Measurements from ENCODE around the gene MFAP1. TPM values are rescaled to one million over a fixed set of nuclear protein-coding genes. Genes with fewer than 3 reads are reported as not detected.

The MFAP1 gene
- total RNA-seq, 1 experiment from 2014 or later: 16.4 TPM

DNA sequence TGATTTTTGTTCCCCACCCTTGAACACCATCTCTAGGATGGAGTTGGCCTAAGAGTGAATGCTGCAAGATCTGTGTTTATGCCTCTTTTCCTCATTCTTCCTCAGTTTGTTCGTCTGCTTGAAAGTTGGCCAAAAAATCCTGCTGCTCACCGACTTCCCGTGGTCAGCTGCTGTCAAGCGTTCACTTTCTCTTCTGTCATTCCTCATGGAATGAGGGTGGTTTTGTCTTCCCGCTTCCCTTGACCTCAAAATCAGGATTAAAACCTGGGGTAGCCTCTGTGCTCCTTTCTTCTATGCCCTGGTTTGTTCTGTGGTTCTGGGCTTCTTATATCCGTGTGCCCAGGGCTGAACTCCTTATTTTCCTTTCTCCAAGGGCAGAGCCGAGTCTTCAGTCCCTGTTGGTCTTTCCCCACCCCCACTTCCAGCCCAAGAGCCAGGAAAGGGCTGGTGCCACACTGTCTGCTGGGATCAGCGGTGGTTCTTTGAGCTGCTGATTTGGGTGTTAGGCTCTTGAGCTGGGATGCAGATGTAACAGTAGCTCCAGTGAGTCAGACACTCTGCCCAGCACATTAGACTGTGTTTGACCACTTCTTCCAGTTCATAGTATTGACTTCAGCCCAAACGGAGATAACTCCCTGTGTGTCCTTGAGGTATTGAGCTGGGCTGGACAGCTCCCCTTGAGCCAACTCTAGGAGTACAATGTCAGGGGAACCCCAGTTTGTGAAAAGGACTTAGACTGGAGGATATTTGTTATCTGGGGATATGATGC, 30.0 kb downstream of the MFAP1 start:
- no peaks in the 10 kb centered on the region for H3K27me3 ChIP-seq
- peaks cover 56% of the 10 kb centered on the region for H3K36me3 ChIP-seq
- peak overlapping the region; percentile 70; the same call in 1 of the 2 replicates for H3K4me3 ChIP-seq
- H3K9me3 ChIP-seq: no peaks in the 10 kb centered on the region
- DNase-seq: peak; percentile 34

DNA sequence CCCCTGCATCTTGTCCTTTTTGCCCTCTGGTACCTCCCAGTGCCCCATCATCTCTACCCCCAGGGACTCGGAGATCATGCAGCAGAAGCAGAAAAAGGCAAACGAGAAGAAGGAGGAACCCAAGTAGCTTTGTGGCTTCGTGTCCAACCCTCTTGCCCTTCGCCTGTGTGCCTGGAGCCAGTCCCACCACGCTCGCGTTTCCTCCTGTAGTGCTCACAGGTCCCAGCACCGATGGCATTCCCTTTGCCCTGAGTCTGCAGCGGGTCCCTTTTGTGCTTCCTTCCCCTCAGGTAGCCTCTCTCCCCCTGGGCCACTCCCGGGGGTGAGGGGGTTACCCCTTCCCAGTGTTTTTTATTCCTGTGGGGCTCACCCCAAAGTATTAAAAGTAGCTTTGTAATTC, 30.8 kb downstream of the MFAP1 start:
- H3K4me3 ChIP-seq: peak overlapping the region; percentile 70
- H3K36me3 ChIP-seq: peaks cover 50% of the 10 kb centered on the region
- no peak for DNase-seq
- H3K9me3 ChIP-seq: no peaks in the 10 kb centered on the region
- no peaks in the 10 kb centered on the region for H3K27me3 ChIP-seq

DNA sequence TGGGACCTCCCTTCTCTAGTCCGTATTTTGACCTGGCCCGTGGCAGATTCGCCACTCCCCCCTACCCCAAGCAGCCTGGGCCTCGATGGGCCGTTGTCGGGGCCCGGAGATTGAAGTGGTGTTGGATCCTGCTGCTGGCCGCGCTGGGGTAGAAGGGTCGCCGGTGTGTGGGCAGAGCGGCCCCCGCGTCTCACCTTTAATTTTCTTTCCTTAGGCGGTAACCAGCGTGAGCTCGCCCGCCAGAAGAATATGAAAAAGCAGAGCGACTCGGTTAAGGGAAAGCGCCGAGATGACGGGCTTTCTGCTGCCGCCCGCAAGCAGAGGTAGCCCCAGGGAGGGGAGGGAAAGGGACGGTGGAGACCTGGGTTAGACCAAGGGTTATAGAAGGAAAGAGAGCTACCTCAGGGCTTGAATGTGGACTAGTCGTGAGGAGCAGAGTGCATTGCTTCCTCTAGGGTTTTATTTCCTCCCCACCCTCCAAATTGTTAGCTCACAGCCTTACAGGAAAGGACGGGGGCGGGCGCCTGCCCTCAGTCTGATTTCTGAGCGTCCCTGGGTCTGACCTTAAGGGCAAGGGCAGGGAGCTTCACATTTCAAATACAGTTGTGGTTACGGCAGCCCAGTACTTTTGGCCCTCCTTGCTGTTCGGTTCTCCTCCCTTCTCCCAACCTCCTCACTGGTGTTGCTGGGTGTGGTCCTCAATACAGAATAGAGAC, 31.6 kb downstream of the MFAP1 start:
- Histone ChIP-seq H3K36me3 (peaks cover 45% of the 10 kb centered on the region), H3K9me3 (no peaks in the 10 kb centered on the region), H3K27me3 (no peaks in the 10 kb centered on the region), H3K4me3 (peak overlapping the region; percentile 70)
- peak; percentile 38 for DNase-seq

DNA sequence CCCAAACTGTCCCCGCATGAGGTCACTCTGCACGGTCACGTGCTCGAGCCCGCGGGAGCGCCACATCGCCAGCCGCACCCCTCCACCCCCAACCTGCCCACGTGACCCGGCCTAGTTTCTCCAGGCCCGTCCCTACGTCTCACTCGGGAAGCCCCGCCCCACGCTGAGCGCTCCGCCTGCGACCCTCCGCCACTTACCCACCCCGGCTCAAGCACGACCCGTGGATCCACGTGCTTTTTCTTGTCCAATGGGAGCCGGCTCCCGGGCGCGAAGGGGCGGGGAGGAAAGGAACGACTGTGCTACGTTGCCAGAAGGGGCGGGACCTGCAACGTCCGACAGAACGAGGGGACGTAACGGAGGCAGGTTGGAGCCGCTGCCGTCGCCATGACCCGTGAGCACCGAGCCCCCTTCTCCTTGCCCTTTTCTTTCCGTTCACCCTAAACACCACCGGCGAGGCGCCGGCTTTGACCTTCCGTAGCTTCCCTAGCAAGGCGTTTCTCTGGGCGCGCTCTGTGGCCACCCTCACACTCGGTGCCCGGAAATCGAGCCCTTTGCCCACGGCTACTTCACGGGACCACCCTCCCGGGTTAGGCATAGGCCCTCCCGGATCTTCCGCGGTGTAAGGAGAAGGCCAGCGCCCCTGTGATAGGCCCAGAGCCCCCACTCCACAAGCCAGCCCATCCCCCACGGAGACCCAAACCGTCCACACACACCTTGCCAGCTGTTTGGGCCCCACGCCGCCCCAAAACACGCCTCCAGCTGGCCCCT, 32.3 kb downstream of the MFAP1 start, which contains the start of gene SERF2:
Gene SERF2 (plus strand): TSS at position 328 of the 768 bp plus-strand sequence. CDS start 57 bp downstream, at position 385.
- peak; percentile 100 for DNase-seq
- Histone ChIP-seq H3K36me3 (peaks cover 45% of the 10 kb centered on the region), H3K9me3 (no peaks in the 10 kb centered on the region), H3K27me3 (no peaks in the 10 kb centered on the region), H3K4me3 (peak within 1 kb of the TSS; percentile 70)

DNA sequence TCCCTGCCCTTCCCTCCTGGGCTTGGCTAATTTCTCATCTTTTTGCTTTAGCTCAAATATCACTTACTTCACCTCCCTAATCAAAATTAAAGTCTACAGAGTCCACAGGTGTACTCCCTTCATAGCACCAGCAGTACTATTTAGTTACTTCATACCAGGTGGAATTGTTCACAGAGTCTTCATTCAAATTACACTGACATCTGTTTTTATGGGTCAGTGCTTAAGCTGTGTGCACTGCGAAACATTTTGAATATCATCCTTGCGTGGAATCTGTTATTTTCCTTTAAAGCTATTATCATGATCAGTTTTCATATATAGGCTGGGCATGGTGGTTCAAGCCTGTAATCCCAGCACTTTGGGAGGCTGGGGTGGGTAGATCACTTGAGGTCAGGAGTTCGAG, 35.1 kb downstream of the MFAP1 start:
- peaks cover 18% of the 10 kb centered on the region for H3K36me3 ChIP-seq
- H3K4me3 ChIP-seq: no peak overlapping the region
- DNase-seq: no peak
- H3K9me3 ChIP-seq: no peaks in the 10 kb centered on the region; the same call in 1 of the 2 replicates
- H3K27me3 ChIP-seq: no peaks in the 10 kb centered on the region

DNA sequence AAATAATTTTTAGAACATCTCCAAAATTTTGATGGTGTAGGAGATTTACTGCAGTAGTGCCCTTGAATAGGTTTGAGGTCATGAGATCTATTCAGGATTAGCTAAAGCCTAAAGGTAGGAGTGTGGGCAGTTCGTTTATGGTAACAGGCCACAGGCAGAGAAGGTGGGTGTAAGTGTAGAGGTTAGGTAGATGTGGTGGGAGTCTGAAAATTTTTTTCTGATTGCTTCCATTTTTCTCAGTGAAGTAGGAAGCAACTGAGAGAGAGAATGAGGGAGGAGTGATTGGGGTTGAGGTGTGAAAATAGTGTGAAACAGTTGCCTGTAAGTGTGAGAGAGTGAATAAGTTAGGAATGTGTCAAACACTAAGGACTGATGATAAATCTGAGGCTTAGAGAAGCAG, 45.5 kb downstream of the MFAP1 start:
- peaks cover 10% of the 10 kb centered on the region for H3K36me3 ChIP-seq
- DNase-seq: no peak
- no peak overlapping the region for H3K4me3 ChIP-seq
- no peaks in the 10 kb centered on the region for H3K27me3 ChIP-seq
- H3K9me3 ChIP-seq: peaks cover 1% of the 10 kb centered on the region; the same call in 1 of the 2 replicates

DNA sequence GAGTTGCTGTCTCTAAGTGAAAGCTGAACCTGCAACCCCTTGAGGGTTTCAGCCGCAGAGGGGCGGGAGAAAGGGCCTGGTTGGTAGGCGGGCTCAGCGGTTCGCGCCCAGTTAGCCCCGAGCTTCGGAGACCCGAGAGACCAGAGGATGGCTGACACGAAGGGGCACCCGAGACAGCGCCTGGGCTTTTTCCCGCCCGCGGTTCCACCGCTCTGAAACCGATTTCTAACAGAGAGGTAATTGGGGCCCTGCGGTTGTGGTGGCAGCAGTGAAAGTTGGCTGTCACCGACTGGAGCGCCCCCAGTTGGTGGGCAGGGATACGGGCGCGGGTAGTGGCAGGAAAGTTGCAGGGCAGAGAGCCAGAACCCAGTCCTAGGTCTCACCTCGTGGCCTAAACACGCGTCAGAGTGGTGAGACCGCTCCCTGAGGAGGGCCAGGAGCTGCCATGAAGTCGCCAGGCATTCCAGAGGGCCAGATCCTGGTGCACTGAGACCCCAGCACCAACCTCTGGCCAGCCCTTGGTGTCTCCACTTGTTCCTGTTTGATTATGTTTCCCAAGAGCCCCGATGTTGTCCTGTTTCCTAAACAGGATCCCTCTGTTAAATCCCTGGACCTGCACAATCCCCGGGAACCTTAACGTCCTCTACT, 47.1 kb downstream of the MFAP1 start:
- DNase-seq: peak; percentile 85
- peak overlapping the region; percentile 64 for H3K4me3 ChIP-seq

DNA sequence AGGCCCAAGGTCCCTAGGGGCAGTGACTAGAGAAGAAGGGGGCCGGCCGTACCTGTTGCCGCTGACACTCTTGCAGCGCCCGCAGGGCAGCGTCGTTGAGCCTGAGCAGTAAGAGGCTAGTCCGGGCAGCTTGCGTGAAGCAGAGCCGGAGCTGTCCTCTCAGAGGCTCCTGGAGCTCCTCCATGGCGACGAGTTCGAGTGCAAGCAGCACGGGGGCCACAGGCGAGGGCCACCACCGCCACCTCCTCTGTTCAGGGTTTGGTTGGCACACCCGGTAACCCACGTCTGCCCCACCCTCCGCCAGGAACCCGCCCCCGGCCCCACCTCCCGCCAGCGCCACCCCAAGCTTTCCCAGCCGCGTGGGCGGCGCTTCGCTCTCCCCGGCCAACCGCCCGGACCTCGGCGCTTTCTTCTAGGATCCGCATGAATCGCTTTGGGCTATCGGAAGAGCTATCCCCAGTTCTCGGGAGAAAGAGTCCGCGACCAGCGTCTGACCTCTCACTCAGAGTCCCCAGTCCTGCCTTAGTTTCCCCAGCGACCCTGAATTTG, 47.7 kb downstream of the MFAP1 start, which contains the start of gene ELL3:
Gene ELL3 (minus strand): TSS at position 249 of the 549 bp plus-strand sequence. CDS start 65 bp downstream, at position 184.
- Histone ChIP-seq H3K36me3 (peaks cover 30% of the 10 kb centered on the region), H3K9me3 (no peaks in the 10 kb centered on the region), H3K27me3 (no peaks in the 10 kb centered on the region), H3K4me3 (peak within 1 kb of the TSS; percentile 64)
- peak; percentile 85 for DNase-seq

More for the DNA sequence above, 47.1 kb downstream of the MFAP1 start:
- Histone ChIP-seq H3K27me3 (no peaks in the 10 kb centered on the region), H3K36me3 (peaks cover 24% of the 10 kb centered on the region), H3K9me3 (no peaks in the 10 kb centered on the region)

DNA sequence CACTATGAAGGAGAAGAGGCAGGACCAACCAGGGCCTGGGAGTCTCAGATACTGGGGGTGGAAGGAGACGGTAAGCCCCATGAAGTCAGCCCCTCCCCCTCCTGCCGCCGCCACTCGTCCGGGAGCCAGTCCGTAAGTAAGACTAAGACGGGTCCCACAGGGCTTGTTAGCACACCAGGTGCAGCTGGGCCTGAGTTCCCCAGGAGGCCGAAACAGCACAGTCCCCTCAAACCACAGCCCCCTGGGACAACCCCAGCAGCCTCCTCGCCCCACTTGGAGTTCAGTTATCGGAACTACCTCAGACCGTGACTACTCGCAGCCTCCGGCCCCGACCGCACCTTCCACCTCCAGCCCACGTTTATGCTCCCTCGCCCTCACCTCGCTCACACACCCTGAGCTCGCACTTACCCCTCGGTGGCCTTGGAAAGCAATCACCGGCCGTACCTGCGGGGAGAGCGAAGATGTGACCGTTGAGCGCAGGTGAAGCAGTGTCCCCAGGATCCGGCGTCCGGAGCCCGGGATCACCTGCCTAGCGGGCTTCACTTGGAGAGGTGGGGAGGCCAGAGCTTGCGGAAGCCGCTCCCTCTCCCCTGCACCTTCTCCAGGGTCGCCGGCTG, 48.3 kb downstream of the MFAP1 start:
- peaks cover 36% of the 10 kb centered on the region for H3K36me3 ChIP-seq
- no peak for DNase-seq
- H3K27me3 ChIP-seq: no peaks in the 10 kb centered on the region
- no peaks in the 10 kb centered on the region for H3K9me3 ChIP-seq
- no peak overlapping the region; the same call in 1 of the 2 replicates for H3K4me3 ChIP-seq

DNA sequence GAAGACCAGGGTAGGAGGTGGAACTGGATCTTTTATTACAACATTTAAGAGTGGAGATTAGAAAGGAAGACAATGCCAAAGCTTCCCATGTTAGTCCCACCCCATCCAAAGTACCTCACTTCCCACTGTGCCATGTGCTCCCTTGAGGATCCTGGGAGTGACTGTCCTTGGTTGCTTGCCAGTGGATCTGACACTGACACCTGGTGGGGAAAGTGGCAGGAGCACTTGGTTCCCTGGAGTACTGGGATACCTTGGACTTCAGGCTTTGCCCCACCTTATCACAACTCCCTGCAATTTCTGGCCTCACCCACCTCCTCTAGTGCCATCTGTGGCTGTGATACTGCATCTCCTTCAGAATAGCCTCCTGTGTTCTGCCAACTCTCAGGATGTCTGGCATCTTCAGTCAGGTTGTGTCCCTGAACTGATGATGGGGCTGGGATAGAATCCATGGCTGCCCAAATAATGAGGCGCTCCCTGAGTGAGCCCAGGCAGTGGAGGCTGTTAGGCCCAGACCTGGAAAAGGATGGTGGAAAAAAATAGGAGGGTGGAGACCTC, 49.0 kb downstream of the MFAP1 start:
- H3K4me3 ChIP-seq: no peak overlapping the region
- peak; percentile 61 for DNase-seq
- H3K9me3 ChIP-seq: no peaks in the 10 kb centered on the region
- no peaks in the 10 kb centered on the region for H3K27me3 ChIP-seq
- H3K36me3 ChIP-seq: peaks cover 43% of the 10 kb centered on the region

DNA sequence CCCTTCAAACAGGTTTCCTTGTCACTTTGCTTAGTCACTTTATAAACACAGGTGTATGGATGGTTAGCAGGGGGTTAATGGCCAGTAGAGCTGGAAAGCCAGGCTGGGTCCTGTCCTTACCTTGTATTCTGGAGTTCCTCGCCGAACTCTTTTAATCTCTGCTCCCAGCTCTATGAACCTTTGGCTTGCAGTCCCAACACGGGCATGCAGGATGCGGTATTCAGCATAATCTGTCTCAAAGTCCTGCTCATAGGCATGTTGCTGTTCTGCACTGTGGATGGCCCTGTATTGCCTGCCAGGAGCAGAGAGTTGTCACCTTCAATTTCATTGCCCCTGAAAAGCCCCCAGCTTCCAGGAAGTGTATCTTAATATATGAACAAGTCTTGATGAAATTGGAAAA, 50.4 kb downstream of the MFAP1 start:
- no peak for DNase-seq
- H3K27me3 ChIP-seq: no peaks in the 10 kb centered on the region
- H3K4me3 ChIP-seq: no peak overlapping the region
- no peaks in the 10 kb centered on the region for H3K9me3 ChIP-seq
- H3K36me3 ChIP-seq: peaks cover 56% of the 10 kb centered on the region

DNA sequence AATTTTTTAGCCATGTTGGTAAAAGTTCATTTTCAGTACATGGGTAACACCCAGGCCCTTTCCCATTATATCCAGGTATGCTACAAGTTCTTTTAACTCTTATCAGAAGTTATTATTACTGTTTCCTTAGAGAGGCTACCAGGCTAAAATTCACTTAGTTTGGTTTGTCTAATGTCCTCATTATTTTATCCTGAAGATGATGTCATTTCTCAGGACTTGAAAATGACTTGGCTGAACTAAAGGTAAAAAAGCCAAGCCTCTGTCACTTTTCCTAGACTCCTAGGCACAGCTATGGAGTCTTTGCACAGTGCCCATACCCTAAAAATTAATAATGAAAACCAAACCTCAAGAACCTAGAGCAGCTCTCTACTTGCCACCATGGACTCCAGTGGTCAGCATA, 51.9 kb downstream of the MFAP1 start:
- no peak for DNase-seq
- no peak overlapping the region for H3K4me3 ChIP-seq
- peaks cover 67% of the 10 kb centered on the region for H3K36me3 ChIP-seq
- no peaks in the 10 kb centered on the region for H3K9me3 ChIP-seq
- H3K27me3 ChIP-seq: no peaks in the 10 kb centered on the region

DNA sequence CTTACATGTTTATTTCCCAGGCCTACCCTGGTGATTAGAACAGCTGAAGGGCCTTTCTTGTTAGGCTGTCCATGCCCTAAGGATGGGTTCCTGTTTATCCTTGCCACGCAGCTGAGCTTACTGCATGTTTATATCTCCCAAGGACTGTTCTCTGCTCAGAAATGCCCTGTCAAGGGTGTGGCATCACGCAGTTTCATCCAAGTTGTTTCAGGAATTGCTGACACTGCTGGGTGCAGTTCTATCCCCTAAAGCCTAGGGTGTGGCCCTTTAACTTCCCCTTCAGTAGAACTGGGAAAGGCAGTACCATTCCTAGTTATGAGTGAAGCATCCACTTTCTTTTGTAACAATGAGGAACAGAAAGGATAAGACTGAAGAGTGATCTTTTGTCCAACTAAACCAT, 52.7 kb downstream of the MFAP1 start:
- DNase-seq: no peak
- Histone ChIP-seq H3K36me3 (peaks cover 75% of the 10 kb centered on the region), H3K9me3 (no peaks in the 10 kb centered on the region), H3K27me3 (no peaks in the 10 kb centered on the region), H3K4me3 (no peak overlapping the region)

DNA sequence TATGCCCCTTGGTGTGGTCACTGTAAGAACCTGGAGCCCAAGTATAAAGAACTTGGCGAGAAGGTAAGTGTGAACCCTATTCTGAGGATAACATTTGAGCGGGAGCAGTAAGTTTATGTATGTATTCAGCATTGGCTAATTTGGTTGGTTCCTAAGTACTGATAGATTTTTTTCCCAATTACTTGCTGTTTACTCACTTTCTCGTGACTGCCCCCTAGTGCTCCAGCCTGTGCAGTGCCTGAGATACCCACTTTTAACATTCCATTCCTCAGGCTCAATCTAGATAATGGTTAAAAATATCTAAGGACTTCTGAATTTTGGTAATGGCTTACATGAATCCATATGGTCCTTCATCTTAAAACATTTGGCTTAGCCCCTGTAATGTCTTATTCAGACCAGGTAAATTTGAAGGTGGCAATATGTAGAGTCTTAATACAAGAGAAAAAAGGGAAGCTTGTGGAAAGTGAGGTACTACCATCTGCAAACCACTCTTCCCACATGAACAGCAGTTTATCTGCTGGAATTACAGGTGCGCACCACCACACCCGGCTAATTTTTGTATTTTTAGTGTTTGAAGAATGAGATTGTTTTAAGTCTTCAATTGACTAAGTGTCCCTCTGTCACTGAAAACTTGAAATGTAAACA, 54.8 kb downstream of the MFAP1 start:
- peaks cover 90% of the 10 kb centered on the region for H3K36me3 ChIP-seq
- no peaks in the 10 kb centered on the region for H3K27me3 ChIP-seq
- H3K9me3 ChIP-seq: no peaks in the 10 kb centered on the region
- H3K4me3 ChIP-seq: no peak overlapping the region
- peak; percentile 45 for DNase-seq

DNA sequence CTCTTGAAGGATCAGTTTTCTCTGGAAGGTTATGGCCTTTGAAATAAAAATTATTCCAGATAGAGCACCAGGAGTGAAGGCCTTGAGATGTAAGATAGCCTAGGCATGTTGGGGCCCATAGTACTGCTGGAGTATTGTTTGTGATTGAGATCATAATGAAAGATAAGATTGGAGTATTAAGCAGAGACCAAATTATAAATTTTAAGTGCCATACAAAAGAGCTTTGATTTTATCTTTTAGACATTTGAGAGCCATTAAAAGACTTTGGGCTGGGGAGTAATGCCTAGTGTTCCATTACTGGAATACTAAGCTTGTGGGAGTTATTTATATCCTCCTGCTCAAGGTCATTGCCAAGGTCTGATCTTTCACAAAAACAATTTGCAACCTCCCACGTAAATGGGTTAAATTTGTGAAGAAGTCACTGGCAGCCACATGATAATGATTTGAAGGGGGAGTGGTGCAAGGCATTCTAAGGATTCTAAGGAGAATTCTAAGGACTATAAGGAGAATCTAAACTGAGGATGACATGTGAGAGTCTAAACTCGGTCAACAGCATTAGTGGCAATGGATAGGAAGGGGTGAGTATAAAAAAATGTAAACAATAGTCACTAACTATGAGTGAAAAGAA, 60.6 kb downstream of the MFAP1 start:
- Histone ChIP-seq H3K36me3 (peaks cover 91% of the 10 kb centered on the region), H3K4me3 (no peak overlapping the region), H3K27me3 (no peaks in the 10 kb centered on the region), H3K9me3 (no peaks in the 10 kb centered on the region)
- no peak for DNase-seq
